ENCODE measurements around the gene ADGRA3. TPM values are rescaled to one million over a fixed set of nuclear protein-coding genes. Genes with fewer than 3 reads are reported as not detected.

The ADGRA3 gene
- total and polyA plus RNA-seq, 2 donors (not counting 3 experiments of a cell fraction or from before 2014, with no cell fraction given): 17.2 to 36.2 TPM

DNA sequence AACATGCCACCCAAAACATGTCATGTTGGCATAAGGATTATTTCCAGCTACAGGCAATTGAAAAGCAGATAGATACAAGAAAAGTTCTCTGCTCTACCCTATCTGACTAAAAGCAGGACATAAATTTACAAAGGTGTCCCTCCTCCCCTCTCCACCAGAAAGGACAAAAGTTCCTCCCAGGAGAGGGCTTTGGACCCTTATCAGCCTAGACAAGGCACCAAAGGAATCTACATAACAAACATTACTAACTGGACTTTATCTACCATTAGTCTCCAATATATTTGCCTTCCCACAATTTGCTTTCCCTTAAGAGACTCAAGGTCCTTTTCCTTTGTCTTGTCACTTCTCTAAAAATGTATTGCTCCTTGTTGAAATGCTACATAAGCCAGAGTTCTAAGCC lies 55.6 kb downstream of the ADGRA3 start:
- dilution Hi-C loops (cut with MboI; ENCODE audit: extremely low pct_ligation_motif_present, low sequenced_read_pairs): no loop called here
- H3K9ac ChIP-seq (replicated peaks; ENCODE audit: extremely low read depth, insufficient read depth, low read length): no peak overlapping the region
- no peaks in the 10 kb centered on the region for H4K20me1 ChIP-seq (replicated peaks; ENCODE audit: control insufficient read depth, extremely low read depth, insufficient read depth, low read length)
- CTCF ChIA-PET: interaction anchor here (1.3 kb wide), 1 partner anchor 11 kb away, joined by 3 read pairs; no protein-coding TSS in a partner anchor
- no peak overlapping the region for H3K4me3 ChIP-seq (replicated peaks in 1 of 3; ENCODE audit: insufficient read depth in 1 of 3, low read depth in 1 of 3, low read length in 3 of 3)
- H3K9me1 ChIP-seq (replicated peaks; ENCODE audit: control insufficient read depth, extremely low read depth, insufficient read depth, low read length): no peaks in the 10 kb centered on the region
- POLR2A ChIA-PET: no interaction called here
- TF ChIP-seq POLR2A (IDR thresholded peaks at IDR 0.05; ENCODE audit: low read depth, low read length) (no peak), EZH2 (IDR thresholded peaks at IDR 0.05; ENCODE audit: borderline replicate concordance, low read depth, low read length, severe bottlenecking) (no peak), MYC (IDR thresholded peaks at IDR 0.05; ENCODE audit: low read depth, low read length) (no peak), JUN (IDR thresholded peaks at IDR 0.05; ENCODE audit: borderline replicate concordance, insufficient read depth, insufficient read length, low read depth) (no peak), GATA2 (IDR thresholded peaks at IDR 0.05; ENCODE audit: insufficient read depth, insufficient read length, low read depth, low read length) (no peak), POLR2AphosphoS5 (IDR thresholded peaks at IDR 0.05; ENCODE audit: insufficient read depth, low read depth, low read length) (no peak), FOS (IDR thresholded peaks at IDR 0.05; ENCODE audit: borderline replicate concordance, insufficient read depth, low read length) (no peak)
- TF ChIP-seq, protein P1, sequence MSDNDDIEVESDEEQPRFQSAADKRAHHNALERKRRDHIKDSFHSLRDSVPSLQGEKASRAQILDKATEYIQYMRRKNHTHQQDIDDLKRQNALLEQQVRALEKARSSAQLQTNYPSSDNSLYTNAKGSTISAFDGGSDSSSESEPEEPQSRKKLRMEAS (IDR thresholded peaks at IDR 0.05; ENCODE audit: insufficient read depth, insufficient read length): no peak
- TF ChIP-seq, protein P2, sequence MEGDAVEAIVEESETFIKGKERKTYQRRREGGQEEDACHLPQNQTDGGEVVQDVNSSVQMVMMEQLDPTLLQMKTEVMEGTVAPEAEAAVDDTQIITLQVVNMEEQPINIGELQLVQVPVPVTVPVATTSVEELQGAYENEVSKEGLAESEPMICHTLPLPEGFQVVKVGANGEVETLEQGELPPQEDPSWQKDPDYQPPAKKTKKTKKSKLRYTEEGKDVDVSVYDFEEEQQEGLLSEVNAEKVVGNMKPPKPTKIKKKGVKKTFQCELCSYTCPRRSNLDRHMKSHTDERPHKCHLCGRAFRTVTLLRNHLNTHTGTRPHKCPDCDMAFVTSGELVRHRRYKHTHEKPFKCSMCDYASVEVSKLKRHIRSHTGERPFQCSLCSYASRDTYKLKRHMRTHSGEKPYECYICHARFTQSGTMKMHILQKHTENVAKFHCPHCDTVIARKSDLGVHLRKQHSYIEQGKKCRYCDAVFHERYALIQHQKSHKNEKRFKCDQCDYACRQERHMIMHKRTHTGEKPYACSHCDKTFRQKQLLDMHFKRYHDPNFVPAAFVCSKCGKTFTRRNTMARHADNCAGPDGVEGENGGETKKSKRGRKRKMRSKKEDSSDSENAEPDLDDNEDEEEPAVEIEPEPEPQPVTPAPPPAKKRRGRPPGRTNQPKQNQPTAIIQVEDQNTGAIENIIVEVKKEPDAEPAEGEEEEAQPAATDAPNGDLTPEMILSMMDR (IDR thresholded peaks at IDR 0.05; ENCODE audit: extremely low read depth in 1 of 2, insufficient read depth in 1 of 2, low read depth in 1 of 2, low read length in 2 of 2): no peak
- no peaks in the 10 kb centered on the region for H3K9me3 ChIP-seq (replicated peaks; ENCODE audit: control insufficient read depth, insufficient read depth, low read length)
- DNase-seq (ENCODE audit: low read depth, low spot score): no peak
- intact Hi-C loops (cut with micrococcal nuclease): no loop called here
- H2AFZ ChIP-seq (ENCODE audit: low read depth, low read length): no peak overlapping the region
- no peak overlapping the region for H3K27ac ChIP-seq (ENCODE audit: insufficient read depth, low read depth, low read length)
- no peak overlapping the region for H3K4me2 ChIP-seq (ENCODE audit: insufficient read depth, low read length)
- no peak for FAIRE-seq
- H3K79me2 ChIP-seq (ENCODE audit: control insufficient read depth, insufficient read depth, low read length): no peaks in the 10 kb centered on the region
- H3K4me1 ChIP-seq (ENCODE audit: control insufficient read depth, extremely low read depth, insufficient read depth, low read length): no peaks in the 10 kb centered on the region
- BruUV-seq (replicated peaks): no TSS peak
- no peaks in the 10 kb centered on the region for H3K27me3 ChIP-seq (ENCODE audit: control insufficient read depth in 2 of 2, insufficient read depth in 2 of 2, low read length in 2 of 2)
- H3K36me3 ChIP-seq (ENCODE audit: control insufficient read depth in 2 of 2, extremely low read depth in 1 of 2, insufficient read depth in 2 of 2, low read length in 2 of 2): no peaks in the 10 kb centered on the region

Data from endothelial cell of umbilical vein (primary cell).